K562 (cell line): Measurements from ENCODE around the gene C3. TPM values are rescaled to one million over a fixed set of nuclear protein-coding genes. Genes with fewer than 3 reads are reported as not detected.

Experiments used
- ATAC-seq: fragments of 200-7000 bp; cut with Tn5 transposase; 3 replicates; pipeline ENCODE4 v1.9.1; 2020; ENCODE audit warnings: moderate library complexity
- BruUV-seq: library from RNA; stranded (reverse); fragments of 400-500 nt; replicated peaks from 2 replicates; lab custom pipeline; 2021; lab: Mats Ljungman, UMichigan
- CTCF ChIA-PET: fragments of 300-600 bp; formaldehyde crosslinking; extraction: SDS; loops from one replicate; lab custom pipeline; 2021; ENCODE audit warnings: low intra/inter-chr PET ratio; lab: Yijun Ruan, JAX
- POLR2A ChIA-PET: fragments of 300-600, 350-650 bp; sonication (Branson Sonifier 250); formaldehyde crosslinking; extraction: SDS; loops from one replicate; lab custom pipeline; 2021; ENCODE audit warnings: antibody characterized with exemption, inconsistent platforms; lab: Yijun Ruan, JAX
- DNase-seq, 4 experiments: peaks; one replicate each; pipeline versions ENCODE4 v3.0.0 to v3.0.0-alpha.2; 2011 to 2018; ENCODE audit warnings: low spot score in 3 of 4, mixed read lengths in 3 of 4; ENCODE audit errors: extremely low read depth in 1 of 4
- FAIRE-seq: peaks from 2 replicates; lab custom pipeline; 2011; peaks lifted over from hg19 to GRCh38; lab: Jason Lieb, UNC
- H2AFZ ChIP-seq: 2 replicates; pipeline ENCODE4 v1.6.0; 2011; ENCODE audit warnings: low read depth, low read length, control low read depth, inconsistent platforms
- H3K27ac ChIP-seq: fragments of 200-600 bp; 3 replicates; pipeline ENCODE4 v1.8.0; 2011; ENCODE audit warnings: low read depth, mild to moderate bottlenecking, control low read depth, inconsistent platforms, low read length, moderate library complexity, mixed read lengths; ENCODE audit errors: extremely low read depth
- H3K27me3 ChIP-seq, 2 experiments: fragments of 300-600 bp in 1 of 2; 2 replicates in 1 of 2; 3 replicates in 1 of 2; pipeline versions ENCODE4 v1.6.0 to v1.8.0; 2011; ENCODE audit warnings: inconsistent platforms in 2 of 2, low read length in 2 of 2, mild to moderate bottlenecking in 1 of 2, mixed read lengths in 1 of 2, moderate library complexity in 1 of 2; ENCODE audit not compliant: control insufficient read depth in 2 of 2, insufficient read depth in 2 of 2
- H3K36me3 ChIP-seq: fragments of 300-600 bp; 3 replicates; pipeline ENCODE4 v1.8.0; 2011; ENCODE audit warnings: mild to moderate bottlenecking, low read length, inconsistent platforms; ENCODE audit not compliant: control insufficient read depth, insufficient read depth
- H3K4me1 ChIP-seq, 2 experiments: fragments of 200-600 bp in 1 of 2; replicated peaks in 1 of 2; 2 replicates in 1 of 2; 3 replicates in 1 of 2; pipeline versions ENCODE4 v1.5.1 to v1.8.0; 2011; ENCODE audit warnings: inconsistent platforms in 2 of 2, low read length in 2 of 2, mild to moderate bottlenecking in 1 of 2, mixed read lengths in 1 of 2, moderate library complexity in 1 of 2; ENCODE audit not compliant: control insufficient read depth in 2 of 2, insufficient read depth in 2 of 2
- H3K4me2 ChIP-seq: 2 replicates; pipeline ENCODE4 v1.6.1; 2011; ENCODE audit warnings: low read length, control low read depth, inconsistent platforms, mixed read lengths; ENCODE audit not compliant: insufficient read depth
- H3K4me3 ChIP-seq: fragments of 200-600 bp; sonication (generic), shearing (Covaris generic); 2 replicates; pipeline ENCODE4 v1.5.1; 2016; ENCODE audit warnings: control low read depth, inconsistent platforms
- H3K79me2 ChIP-seq: fragments of 200-600 bp; 3 replicates; pipeline ENCODE4 v1.8.0; 2011; ENCODE audit warnings: low read length, inconsistent platforms; ENCODE audit not compliant: control insufficient read depth, insufficient read depth
- H3K9ac ChIP-seq, 2 experiments: 2 replicates each; pipeline versions ENCODE4 v1.6.0 to v1.6.1; 2011; ENCODE audit warnings: low read depth in 2 of 2, low read length in 2 of 2, control low read depth in 1 of 2, inconsistent platforms in 1 of 2, mild to moderate bottlenecking in 1 of 2, mixed read lengths in 1 of 2; ENCODE audit not compliant: insufficient read depth in 1 of 2
- H3K9me1 ChIP-seq: one replicate; pipeline ENCODE4 v1.6.0; 2011; ENCODE audit warnings: inconsistent platforms, mild to moderate bottlenecking, low read length, moderate library complexity; ENCODE audit not compliant: control insufficient read depth, insufficient read depth
- H3K9me3 ChIP-seq: replicated peaks from 2 replicates; pipeline ENCODE4 v1.5.1; 2011; ENCODE audit warnings: low read depth, low read length, inconsistent platforms; ENCODE audit not compliant: control insufficient read depth, insufficient read depth
- H4K20me1 ChIP-seq: replicated peaks from 2 replicates; pipeline ENCODE4 v1.6.1; 2011; ENCODE audit warnings: low read length, inconsistent platforms, mixed read lengths; ENCODE audit not compliant: control insufficient read depth, insufficient read depth
- AFF1 ChIP-seq, 2 experiments: fragments of 450-650 bp; IDR thresholded peaks; 2 replicates each; pipeline ENCODE4 v1.6.1; 2018; ENCODE audit warnings: mild to moderate bottlenecking in 2 of 2, low read depth in 1 of 2; ENCODE audit not compliant: partially characterized antibody in 2 of 2
- CBX5 ChIP-seq: IDR thresholded peaks from 2 replicates; pipeline ENCODE4 v1.6.1; 2014; ENCODE audit warnings: low read depth, borderline replicate concordance
- CTCF ChIP-seq, 3 experiments: IDR thresholded peaks in 2 of 3; conservative IDR thresholded peaks in 1 of 3; 2 replicates each; pipeline ENCODE4 v1.5.1; 2011 to 2012; ENCODE audit warnings: low read length in 3 of 3, mild to moderate bottlenecking in 3 of 3, control low read depth in 2 of 3, improper control_type of control experiment in 1 of 3, inconsistent platforms in 1 of 3, low read depth in 1 of 3, mixed read lengths in 1 of 3, moderate library complexity in 1 of 3; ENCODE audit not compliant: insufficient read depth in 2 of 3
- DEAF1 ChIP-seq: fragments of 450-650 bp; formaldehyde crosslinking; IDR thresholded peaks from 2 replicates; pipeline ENCODE4 v1.4.0; 2020; ENCODE audit warnings: mild to moderate bottlenecking, moderate library complexity
- MAZ ChIP-seq, 2 experiments: fragments of 450-650 bp in 1 of 2; sonication (generic) in 1 of 2; formaldehyde crosslinking; IDR thresholded peaks in 1 of 2; conservative IDR thresholded peaks in 1 of 2; 2 replicates each; pipeline versions ENCODE4 v1.4.0 to v1.5.0; 2020; ENCODE audit warnings: mild to moderate bottlenecking in 1 of 2, missing genetic modification reagents in 1 of 2
- MEIS2 ChIP-seq: fragments of 450-650 bp; IDR thresholded peaks from 2 replicates; pipeline ENCODE4 v1.6.1; 2014; ENCODE audit warnings: mild to moderate bottlenecking; ENCODE audit not compliant: partially characterized antibody
- RAD21 ChIP-seq, 2 experiments: fragments of 250-450 bp in 1 of 2; fragments of 450-650 bp in 1 of 2; sonication (Bioruptor Pico) in 1 of 2; formaldehyde crosslinking in 1 of 2; IDR thresholded peaks in 1 of 2; conservative IDR thresholded peaks in 1 of 2; 2 replicates each; pipeline versions ENCODE4 v1.4.0 to v1.8.0; 2020 to 2022; ENCODE audit warnings: mild to moderate bottlenecking in 2 of 2, moderate library complexity in 1 of 2
- SMC3 ChIP-seq: conservative IDR thresholded peaks from 2 replicates; pipeline ENCODE4 v1.6.1; 2011; ENCODE audit warnings: low read depth, low read length, improper control_type of control experiment; ENCODE audit not compliant: insufficient read depth
- TAL1 ChIP-seq: fragments of 450-650 bp; IDR thresholded peaks from 2 replicates; pipeline ENCODE4 v1.6.1; 2016; ENCODE audit warnings: mild to moderate bottlenecking
- ZNF512 ChIP-seq: IDR thresholded peaks from 2 replicates; pipeline ENCODE4 v1.6.1; 2016; ENCODE audit warnings: missing genetic modification characterization, missing compliant biosample characterization
- WGBS: fragments of 100-300 bp; shearing (Covaris generic); methylation state at CpG from one replicate; pipeline ENCODE4 v1.1.6; 2016; ENCODE audit warnings: low coverage, mixed read lengths; ENCODE audit not compliant: insufficient coverage; ENCODE audit errors: missing lambda C conversion rate; 5-methylcytosine and 5-hydroxymethylcytosine counted together
- in situ Hi-C: fragments of 300-500 bp; cut with MboI; formaldehyde crosslinking; loops from 4 replicates; pipeline ENCODE4 v1.15.0; 2018; ENCODE audit warnings: inconsistent platforms, mixed read lengths
- intact Hi-C: fragments of 100-400 bp; cut with micrococcal nuclease; formaldehyde crosslinking; loops from 2 replicates; pipeline ENCODE4 v1.14.2; 2022
- polyA plus RNA-seq, 8 experiments: library from polyadenylated mRNA; depleted of rRNA in 4 of 8; stranded (reverse) in 5 of 8; unstranded in 3 of 8; fragments of >200 nt; fragmentation: Nextera tagmentation in 2 of 8; fragmentation: Illumina TruSeq in 1 of 8; extraction: Ambion mirVana in 2 of 8; extraction: Trizol in 1 of 8; gene quantifications; 2 replicates each; pipeline versions ENCODE4 v1.2.1 to v1.2.3, GENCODE V29; 2011 to 2014; ENCODE audit warnings: inconsistent platforms in 1 of 8, missing spikeins in 1 of 8
- total RNA-seq, 7 experiments: library from RNA; depleted of rRNA in 6 of 7; stranded (reverse); fragments of >200 nt in 6 of 7; fragmentation: Illumina TruSeq in 2 of 7; extraction: Trizol in 2 of 7; gene quantifications; 2 replicates each; pipeline versions ENCODE4 v1.2.1 to v1.2.3, GENCODE V29; 2011 to 2021; ENCODE audit warnings: low replicate concordance in 1 of 7

The C3 gene
- total and polyA plus RNA-seq, 9 of the 15 experiments (the other 6 are each of a cell fraction or from before 2014, with no cell fraction given), result 0.59 to 10.6 (median 2.2) TPM

- peak; percentile 95 for FAIRE-seq
- Histone ChIP-seq H3K9ac (no peak overlapping the region), H3K27me3 (no peaks in the 10 kb centered on the region), H3K9me1 (no peaks in the 10 kb centered on the region), H4K20me1 (no peaks in the 10 kb centered on the region), H3K4me2 (no peak overlapping the region), H3K4me3 (no peak overlapping the region), H3K4me1 (peaks cover 0 to 3% of the 10 kb centered on the region in 2 experiments; a peak in 1 of 5 replicates), H2AFZ (peak overlapping the region; percentile 46; the same call in 1 of the 2 replicates), H3K79me2 (no peaks in the 10 kb centered on the region), H3K36me3 (no peaks in the 10 kb centered on the region), H3K9me3 (peaks cover 2% of the 10 kb centered on the region; the same call in 1 of the 2 replicates), H3K27ac (no peak overlapping the region)
- peak; percentile 80 for ATAC-seq
- in situ Hi-C loops (no loop called here), intact Hi-C loops (loop anchor here (5.0 kb wide), 1 partner anchor 105 kb away; the partner anchor contains the start of genes GPR108 and TRIP10)
- no TSS peak for BruUV-seq
- peak; percentile 52 to 85 (median 75) for DNase-seq
- POLR2A ChIA-PET, result interaction anchor here (0.6 to 1.1 kb wide), 2 partner anchors 45 to 124 kb away, joined by 3 to 5 read pairs; no protein-coding TSS in a partner anchor
- 38% methylated on average over 12 of the region's 12 CpGs for WGBS
- CTCF ChIA-PET, result interaction anchor here (1.0 to 3.5 kb wide), 5 partner anchors 80 to 231 kb away, joined by 3 to 23 read pairs (median 6); partner anchors contain the start of gene DENND1C
- peak; percentile 75 to 89 (median 81) for TF ChIP-seq CTCF (IDR thresholded peaks at IDR 0.05 in 2 of 3, conservative IDR thresholded peaks at IDR 0.05 in 1 of 3; ENCODE audit: insufficient read depth in 2 of 3, low read depth in 1 of 3, low read length in 3 of 3)
- peak; percentile 70 to 83 for TF ChIP-seq RAD21 (CRISPR knock-in tag; conservative IDR thresholded peaks at IDR 0.05 in 1 of 2, IDR thresholded peaks at IDR 0.05 in 1 of 2)
- TF ChIP-seq TAL1, result no peak
- TF ChIP-seq MAZ (CRISPR knock-in tag; conservative IDR thresholded peaks at IDR 0.05 in 1 of 2, IDR thresholded peaks at IDR 0.05 in 1 of 2), result 0 out of 4 replicates have a peak, but pooled peaks of 1 of the 2 experiments have one; percentile 25
- TF ChIP-seq SMC3, result peak; percentile 53
- TF ChIP-seq DEAF1, result peak; percentile 69
- TF ChIP-seq ZNF512 (tag), result peak; percentile 74; the same call in 1 of the 2 replicates
- no peak for TF ChIP-seq AFF1 (IDR thresholded peaks at IDR 0.05; ENCODE audit: low read depth in 1 of 2, partially characterized antibody in 2 of 2)
- TF ChIP-seq MEIS2, result peak; percentile 7
- no peak for TF ChIP-seq CBX5
These were observed 88.3 kb downstream of the C3 start for GRCh38 chr19:6632002-6632621.
